Measurements from ENCODE around the gene NMD3.

The NMD3 gene

GRCh38 chr3:161230621-161231171 lies 9.6 kb downstream of the NMD3 start:
- no peak for DNase-seq (ENCODE audit: extremely low read depth in 1 of 2, low read depth in 1 of 2)

GRCh38 chr3:161231861-161232260 lies 10.8 kb downstream of the NMD3 start:
- no peak for DNase-seq (ENCODE audit: extremely low read depth in 1 of 2, low read depth in 1 of 2)

- DNase-seq (ENCODE audit: extremely low read depth in 1 of 2, low read depth in 1 of 2) = no peak
Measured at GRCh38 chr3:161233557-161233956, 12.4 kb downstream of the NMD3 start.

GRCh38 chr3:161236240-161236639 lies 15.1 kb downstream of the NMD3 start:
- no peak for DNase-seq (ENCODE audit: extremely low read depth in 1 of 2, low read depth in 1 of 2)

- no peak for DNase-seq (ENCODE audit: extremely low read depth in 1 of 2, low read depth in 1 of 2)
Measured at GRCh38 chr3:161239700-161240099, 18.6 kb downstream of the NMD3 start.

GRCh38 chr3:161244538-161244937 lies 23.4 kb downstream of the NMD3 start:
- DNase-seq (ENCODE audit: extremely low read depth in 1 of 2, low read depth in 1 of 2) = no peak

- no peak for DNase-seq (ENCODE audit: extremely low read depth in 1 of 2, low read depth in 1 of 2)
Measured at GRCh38 chr3:161247049-161247448, 25.9 kb downstream of the NMD3 start.

GRCh38 chr3:161250116-161250515 lies 29.0 kb downstream of the NMD3 start:
- no peak for DNase-seq (ENCODE audit: extremely low read depth in 1 of 2, low read depth in 1 of 2)

GRCh38 chr3:161251716-161252115 lies 30.6 kb downstream of the NMD3 start:
- DNase-seq (ENCODE audit: extremely low read depth in 1 of 2, low read depth in 1 of 2) = no peak

GRCh38 chr3:161252143-161252542 lies 31.0 kb downstream of the NMD3 start:
- DNase-seq (ENCODE audit: extremely low read depth in 1 of 2, low read depth in 1 of 2) = no peak

- no peak for DNase-seq (ENCODE audit: extremely low read depth in 1 of 2, low read depth in 1 of 2)
Measured at GRCh38 chr3:161253711-161254110, 32.6 kb downstream of the NMD3 start.

- DNase-seq (ENCODE audit: extremely low read depth in 1 of 2, low read depth in 1 of 2) = no peak
Measured at GRCh38 chr3:161254861-161255260, 33.8 kb downstream of the NMD3 start.

GRCh38 chr3:161263057-161263456 lies 41.9 kb downstream of the NMD3 start:
- DNase-seq (ENCODE audit: extremely low read depth in 1 of 2, low read depth in 1 of 2) = no peak

- no peak for DNase-seq (ENCODE audit: extremely low read depth in 1 of 2, low read depth in 1 of 2)
Measured at GRCh38 chr3:161264852-161265251, 43.7 kb downstream of the NMD3 start.

GRCh38 chr3:161265916-161266571 lies 44.9 kb downstream of the NMD3 start:
- DNase-seq (ENCODE audit: extremely low read depth in 1 of 2, low read depth in 1 of 2) = no peak

- DNase-seq (ENCODE audit: extremely low read depth in 1 of 2, low read depth in 1 of 2) = no peak
Measured at GRCh38 chr3:161266731-161267150, 45.6 kb downstream of the NMD3 start.

- no peak for DNase-seq (ENCODE audit: extremely low read depth in 1 of 2, low read depth in 1 of 2)
Measured at GRCh38 chr3:161267646-161268045, 46.5 kb downstream of the NMD3 start.

- no peak for DNase-seq (ENCODE audit: extremely low read depth in 1 of 2, low read depth in 1 of 2)
Measured at GRCh38 chr3:161268601-161269000, 47.5 kb downstream of the NMD3 start.

- no peak for DNase-seq (ENCODE audit: extremely low read depth in 1 of 2, low read depth in 1 of 2)
Measured at GRCh38 chr3:161270991-161271390, 49.9 kb downstream of the NMD3 start.

- DNase-seq (ENCODE audit: extremely low read depth in 1 of 2, low read depth in 1 of 2) = no peak
Measured at GRCh38 chr3:161271646-161272045, 50.5 kb downstream of the NMD3 start.

GRCh38 chr3:161272524-161272923 lies 51.4 kb downstream of the NMD3 start:
- DNase-seq (ENCODE audit: extremely low read depth in 1 of 2, low read depth in 1 of 2) = no peak

- DNase-seq (ENCODE audit: extremely low read depth in 1 of 2, low read depth in 1 of 2) = no peak
Measured at GRCh38 chr3:161273589-161274218, 52.6 kb downstream of the NMD3 start.

Data from activated CD8-positive, alpha-beta memory T cell treated with anti-CD3 and anti-CD28 coated beads for 1 hour (primary cell).